ENCODE measurements around the gene POLDIP2. TPM values are rescaled to one million over a fixed set of nuclear protein-coding genes. Genes with fewer than 3 reads are reported as not detected.

POLDIP2 gene
- total and polyA plus RNA-seq, 10 of the 15 experiments (the other 5 are each of a cell fraction or from before 2014, with no cell fraction given) = 22.8 to 196 (median 121) TPM

GRCh38 chr17:28325211-28325610, 32.1 kb downstream of the POLDIP2 start:
- 97% methylated on average over 5 of the region's 5 CpGs for WGBS (ENCODE audit: insufficient coverage, insufficient replicate concordance, low lambda C conversion rate, missing lambda C conversion rate)
- H3K4me2 ChIP-seq (ENCODE audit: control insufficient read depth, insufficient read depth) = no peak overlapping the region
- POLR2A ChIA-PET = interaction anchor here (0.6 to 1.1 kb wide), 3 partner anchors 9 to 431 kb away, joined by 3 to 4 read pairs (median 3); partner anchors contain the start of gene LYRM9
- SMC1A ChIA-PET (ENCODE audit: uncharacterized antibody, unreplicated experiment) = interaction anchor here (1.1 to 1.4 kb wide), 2 partner anchors 10 to 31 kb away, joined by 3 to 6 read pairs; partner anchors contain the start of genes IFT20 and TNFAIP1
- peaks cover 6% of the 10 kb centered on the region; the same call in 1 of the 2 replicates for H3K4me1 ChIP-seq (ENCODE audit: control insufficient read depth, insufficient read depth, low read length)
- ATAC-seq (no peak), FAIRE-seq (no peak), DNase-seq (ENCODE audit: low read depth, low spot score) (no peak)
- H4K20me1 ChIP-seq (ENCODE audit: control insufficient read depth, insufficient read depth) = no peaks in the 10 kb centered on the region
- H3K79me2 ChIP-seq (ENCODE audit: control insufficient read depth, insufficient read depth, low read length) = peaks cover 46% of the 10 kb centered on the region
- H3K27me3 ChIP-seq (replicated peaks in 1 of 2; ENCODE audit: control insufficient read depth in 2 of 2, insufficient read depth in 2 of 2, low read length in 1 of 2) = no peaks in the 10 kb centered on the region
- no peak overlapping the region for H3K4me3 ChIP-seq
- no peaks in the 10 kb centered on the region for H3K9me3 ChIP-seq (replicated peaks; ENCODE audit: control insufficient read depth, insufficient read depth, low read length)
- BruUV-seq (replicated peaks) = no TSS peak
- RAD21 ChIA-PET (ENCODE audit: unreplicated experiment) = interaction anchor here (1.1 kb wide), 1 partner anchor 10 kb away, joined by 7 read pairs; the partner anchor contains the start of genes IFT20 and TNFAIP1
- H2AFZ ChIP-seq (ENCODE audit: control insufficient read depth, low read depth, low read length) = no peak overlapping the region
- peaks cover 11 to 13% of the 10 kb centered on the region in 2 experiments for H3K36me3 ChIP-seq (ENCODE audit: control insufficient read depth in 2 of 2, insufficient read depth in 2 of 2, low read length in 1 of 2)
- intact Hi-C loops (cut with micrococcal nuclease; ENCODE audit: unreplicated experiment) (no loop called here), in situ Hi-C loops (cut with MboI) (no loop called here)
- H3K9ac ChIP-seq (ENCODE audit: control insufficient read depth, insufficient read depth, low read length) = no peak overlapping the region
- no peak overlapping the region for H3K27ac ChIP-seq (ENCODE audit: control insufficient read depth, insufficient read depth)
- CTCF ChIA-PET = interaction anchor here (1.9 kb wide), 1 partner anchor 10 kb away, joined by 5 read pairs; the partner anchor contains the start of genes IFT20 and TNFAIP1
- TF ChIP-seq IRF3 (IDR thresholded peaks at IDR 0.05) = no peak
- TF ChIP-seq NFIC (IDR thresholded peaks at IDR 0.05; ENCODE audit: low read depth, low read length) = no peak
- TF ChIP-seq FOXM1 (IDR thresholded peaks at IDR 0.05; ENCODE audit: low read depth, low read length) = no peak
- TF ChIP-seq SMAD5 (IDR thresholded peaks at IDR 0.05; ENCODE audit: low read depth) = no peak
- no peak for TF ChIP-seq ZBTB33 (IDR thresholded peaks at IDR 0.05)
- TF ChIP-seq TCF7 (IDR thresholded peaks at IDR 0.05; ENCODE audit: borderline replicate concordance) = no peak
- TF ChIP-seq ZNF622 (IDR thresholded peaks at IDR 0.05) = no peak
- TF ChIP-seq ATF3 (IDR thresholded peaks at IDR 0.05; ENCODE audit: borderline replicate concordance, extremely low read depth, low read depth, low read length) = no peak
- no peak for TF ChIP-seq REST (IDR thresholded peaks at IDR 0.05; ENCODE audit: low read depth, low read length)
- TF ChIP-seq GABPA (IDR thresholded peaks at IDR 0.05; ENCODE audit: low read depth) = no peak
- no peak for TF ChIP-seq ZNF217 (IDR thresholded peaks at IDR 0.05)
- no peak for TF ChIP-seq LARP7 (IDR thresholded peaks at IDR 0.05)
- no peak for TF ChIP-seq SUPT20H (IDR thresholded peaks at IDR 0.05; ENCODE audit: borderline replicate concordance, control insufficient read depth, low read depth, low read length)
- TF ChIP-seq SREBF1 (IDR thresholded peaks at IDR 0.05; ENCODE audit: low read length) = no peak
- TF ChIP-seq FOXK2 (IDR thresholded peaks at IDR 0.05) = no peak
- no peak for TF ChIP-seq ZBED1 (IDR thresholded peaks at IDR 0.05; ENCODE audit: borderline replicate concordance)
- TF ChIP-seq JUNB (IDR thresholded peaks at IDR 0.05) = no peak
- TF ChIP-seq EP300 (IDR thresholded peaks at IDR 0.05; ENCODE audit: borderline replicate concordance in 1 of 2, control insufficient read depth in 1 of 2, low read depth in 2 of 2, low read length in 2 of 2) = no peak

All from GM12878 (cell line).